D721Med (cell line): ENCODE results near the gene SCRN2.

Experiments
- DNase-seq: peaks from one replicate; pipeline ENCODE4 v3.0.0; 2011; ENCODE audit warnings: low spot score; ENCODE audit not compliant: insufficient read length
- FAIRE-seq: peaks from 2 replicates; lab custom pipeline; 2011; peaks lifted over from hg19 to GRCh38; lab: Jason Lieb, UNC
- TF ChIP-seq, protein P1 (sequence below): IDR thresholded peaks from 2 replicates; pipeline ENCODE4 v1.5.1; 2012; ENCODE audit warnings: mild to moderate bottlenecking, control low read depth; ENCODE audit not compliant: insufficient read depth; ENCODE audit errors: missing control alignments

Gene SCRN2

DNA sequence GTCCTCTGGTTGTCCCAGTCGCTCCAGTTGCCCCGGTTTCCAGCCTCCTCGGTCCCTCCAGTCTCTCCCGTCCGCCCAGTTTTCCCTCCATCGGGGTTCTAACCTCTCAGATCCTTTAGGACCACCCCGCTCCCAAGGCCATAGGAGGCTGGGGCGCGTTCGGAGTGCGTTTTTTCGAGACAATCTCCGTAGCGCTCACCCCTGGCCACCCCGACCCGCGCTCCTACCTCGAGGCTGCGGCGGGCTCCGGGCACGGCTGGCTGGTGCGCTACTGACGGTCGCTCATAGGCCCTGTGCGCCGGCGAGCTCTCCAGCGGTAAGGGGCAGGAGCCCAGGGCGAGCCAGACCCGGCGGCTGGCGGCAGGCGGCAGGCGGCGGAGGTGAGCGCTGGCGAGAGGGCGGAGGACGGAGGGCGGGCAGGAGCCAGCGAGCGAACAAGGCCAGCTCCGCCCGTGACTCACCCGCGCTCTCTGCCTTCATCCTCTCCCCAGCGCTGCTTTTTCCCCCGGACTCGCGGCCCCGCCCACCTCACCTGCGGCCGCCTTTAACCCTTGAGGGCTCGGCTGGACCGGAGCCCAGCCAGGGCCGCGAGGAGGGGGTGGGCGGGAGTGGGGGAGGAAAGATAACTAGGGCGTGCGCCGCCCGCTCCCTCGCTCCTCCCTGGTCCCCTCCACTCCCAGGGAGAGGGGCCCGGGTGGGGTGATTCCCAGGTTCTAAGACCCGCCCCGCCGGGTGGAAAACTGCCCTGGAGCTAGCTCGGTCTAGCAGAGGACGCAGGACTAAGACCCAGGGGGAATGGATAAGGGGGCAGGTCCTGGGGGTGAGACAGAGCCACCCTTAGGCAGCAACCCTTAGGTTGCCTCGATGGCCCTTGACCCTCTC lies 9.9 kb upstream of the SCRN2 start, which contains the start of gene SP6:
TSS of gene SP6 (minus strand) at position 472 of the 882 bp plus-strand sequence. CDS start 2,734 bp downstream, outside the sequence.
- DNase-seq (no peak), FAIRE-seq (no peak)
- TF ChIP-seq, protein P1, sequence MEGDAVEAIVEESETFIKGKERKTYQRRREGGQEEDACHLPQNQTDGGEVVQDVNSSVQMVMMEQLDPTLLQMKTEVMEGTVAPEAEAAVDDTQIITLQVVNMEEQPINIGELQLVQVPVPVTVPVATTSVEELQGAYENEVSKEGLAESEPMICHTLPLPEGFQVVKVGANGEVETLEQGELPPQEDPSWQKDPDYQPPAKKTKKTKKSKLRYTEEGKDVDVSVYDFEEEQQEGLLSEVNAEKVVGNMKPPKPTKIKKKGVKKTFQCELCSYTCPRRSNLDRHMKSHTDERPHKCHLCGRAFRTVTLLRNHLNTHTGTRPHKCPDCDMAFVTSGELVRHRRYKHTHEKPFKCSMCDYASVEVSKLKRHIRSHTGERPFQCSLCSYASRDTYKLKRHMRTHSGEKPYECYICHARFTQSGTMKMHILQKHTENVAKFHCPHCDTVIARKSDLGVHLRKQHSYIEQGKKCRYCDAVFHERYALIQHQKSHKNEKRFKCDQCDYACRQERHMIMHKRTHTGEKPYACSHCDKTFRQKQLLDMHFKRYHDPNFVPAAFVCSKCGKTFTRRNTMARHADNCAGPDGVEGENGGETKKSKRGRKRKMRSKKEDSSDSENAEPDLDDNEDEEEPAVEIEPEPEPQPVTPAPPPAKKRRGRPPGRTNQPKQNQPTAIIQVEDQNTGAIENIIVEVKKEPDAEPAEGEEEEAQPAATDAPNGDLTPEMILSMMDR, result no peak

DNA sequence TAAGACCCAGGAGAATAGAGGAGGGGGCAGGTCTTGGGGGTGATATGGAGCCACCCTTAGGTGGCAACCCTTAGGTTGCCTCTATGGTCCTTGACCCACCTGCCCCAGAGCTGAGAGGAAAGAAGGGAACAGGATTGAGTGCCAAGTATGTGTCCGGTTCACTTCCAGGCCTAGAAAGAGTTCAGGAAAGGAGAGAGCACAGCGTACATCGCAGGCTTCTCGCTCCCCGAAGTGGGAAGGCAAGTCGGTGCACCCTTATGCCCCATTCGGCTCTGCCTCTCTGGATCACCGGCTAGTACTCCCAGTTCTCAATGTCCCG lies 9.3 kb upstream of the SCRN2 start:
- FAIRE-seq (no peak), DNase-seq (no peak)
- TF ChIP-seq, protein P1, result no peak

DNA sequence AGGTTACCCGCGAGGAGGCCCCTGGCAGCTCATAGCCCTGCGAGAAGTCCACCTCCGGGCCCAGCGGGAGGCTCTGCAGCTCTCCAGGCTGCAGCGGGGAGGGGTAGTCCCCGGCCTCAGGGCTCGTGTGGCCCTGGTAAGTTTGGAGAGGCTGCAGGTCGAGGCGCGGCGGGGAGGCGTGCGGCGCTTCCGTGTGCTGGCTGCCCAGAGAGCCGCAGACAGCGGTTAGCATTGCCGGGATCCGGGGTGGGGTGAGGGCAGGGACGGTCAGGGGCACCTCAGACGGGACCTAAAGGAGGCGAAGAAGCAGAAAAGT lies 7.1 kb upstream of the SCRN2 start:
- TF ChIP-seq, protein P1, result no peak
- no peak for FAIRE-seq

DNA sequence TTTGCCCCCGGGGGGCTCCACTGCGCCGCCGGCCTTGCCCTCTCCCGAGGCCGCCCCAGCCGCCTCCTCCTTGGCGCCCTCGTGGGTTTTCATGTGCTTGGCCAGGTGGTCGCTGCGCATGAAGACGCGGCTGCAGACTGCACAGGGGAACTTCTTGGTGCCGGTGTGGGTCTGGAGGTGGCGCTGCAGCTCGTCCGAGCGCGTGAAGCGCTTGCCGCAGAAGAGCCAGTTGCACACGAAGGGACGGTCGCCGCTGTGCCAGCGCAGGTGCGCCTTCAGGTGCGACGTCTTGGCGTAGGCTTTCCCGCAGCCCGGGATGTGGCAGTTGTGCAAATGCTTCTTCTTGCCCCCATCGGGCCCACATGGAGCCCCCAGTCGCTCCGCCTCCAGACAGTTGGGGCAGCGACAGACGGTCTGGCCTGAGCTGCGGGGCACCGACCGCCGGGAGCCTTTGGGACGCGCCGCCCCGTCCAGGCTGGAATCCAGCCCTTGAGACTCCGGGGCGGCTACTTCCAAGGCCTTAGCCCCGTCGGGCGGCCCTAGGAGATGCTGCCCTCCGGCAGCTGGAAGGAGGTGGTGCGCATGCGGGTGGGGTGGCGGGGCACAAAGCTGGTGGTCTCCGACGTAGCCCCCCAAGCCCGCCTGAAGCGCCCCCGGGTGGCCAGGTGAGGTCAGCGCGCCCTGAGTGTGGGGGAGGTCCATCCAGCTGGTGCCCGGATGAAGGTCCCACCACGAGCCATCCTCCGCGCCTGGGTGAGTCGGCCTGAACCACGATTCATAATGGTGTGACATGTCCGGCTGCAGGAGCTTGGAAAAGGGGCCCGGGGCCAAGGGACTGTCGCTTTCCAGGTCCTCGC lies 6.5 kb upstream of the SCRN2 start:
- no peak for DNase-seq
- TF ChIP-seq, protein P1, result peak; percentile 54
- no peak for FAIRE-seq

More for the DNA sequence above, 7.1 kb upstream of the SCRN2 start:
- no peak for DNase-seq

DNA sequence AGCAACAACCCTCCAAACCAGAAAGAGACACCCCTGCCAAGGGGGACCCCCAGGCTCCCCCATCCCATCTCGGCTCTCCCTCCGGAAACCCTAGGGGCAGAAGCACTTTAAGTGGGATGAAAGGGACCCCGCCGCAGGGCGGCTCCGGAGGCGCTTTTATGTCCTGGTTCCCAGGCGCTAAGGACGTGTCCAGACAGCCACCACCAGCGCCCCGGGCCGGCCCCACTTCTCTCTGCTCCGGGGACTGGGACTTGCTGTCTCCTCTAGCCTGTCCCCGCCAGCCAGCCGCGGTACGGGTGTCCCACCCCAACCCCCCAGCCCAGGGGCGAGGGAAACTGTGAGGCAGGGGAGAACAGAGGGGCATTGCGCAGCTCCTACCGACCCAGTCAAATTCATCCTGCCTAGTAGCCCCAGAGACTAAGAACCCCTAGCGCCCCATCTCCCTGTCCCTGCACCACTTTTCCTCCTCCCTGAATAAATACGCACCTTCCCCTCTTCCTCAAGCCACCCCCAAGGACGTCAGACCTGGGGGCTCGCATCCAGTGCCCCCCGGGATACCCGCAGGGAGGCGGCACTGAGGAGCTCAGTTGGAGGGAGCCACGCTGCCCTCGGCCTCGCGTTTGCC lies 5.8 kb upstream of the SCRN2 start:
- TF ChIP-seq, protein P1, result no peak
- DNase-seq (no peak), FAIRE-seq (no peak)

DNA sequence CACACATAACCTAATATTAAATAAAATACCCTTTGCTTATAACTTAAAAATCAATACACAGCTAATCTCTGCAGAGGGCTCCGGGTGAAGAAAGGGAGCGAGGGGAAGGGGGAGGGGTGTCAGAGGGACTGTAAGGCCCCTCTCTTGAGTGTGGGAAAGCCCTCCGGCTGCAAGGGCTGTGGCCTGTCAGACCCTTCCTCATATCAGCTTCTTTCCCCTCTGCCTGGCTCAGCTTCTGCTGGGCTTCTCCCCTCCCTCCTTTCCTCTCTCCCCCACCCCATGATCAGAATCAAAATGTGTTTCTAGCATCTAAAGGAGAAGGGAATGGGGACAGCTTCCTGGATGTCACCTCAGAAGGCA lies 4.6 kb upstream of the SCRN2 start:
- TF ChIP-seq, protein P1, result no peak
- no peak for DNase-seq
- no peak for FAIRE-seq
